Omental fat pad (tissue), 4 donors: Measurements from ENCODE around the gene INO80E. TPM values are rescaled to one million over a fixed set of nuclear protein-coding genes. Genes with fewer than 3 reads are reported as not detected.

ENCODE experiments used
- ATAC-seq: fragments of 150-250 bp; one replicate; pipeline ENCODE4 v1.9.1; 2016; ENCODE audit warnings: mild to moderate bottlenecking, moderate library complexity; ENCODE audit not compliant: low FRiP score
- DNase-seq: peaks from one replicate; pipeline ENCODE4 v3.0.0-alpha.2; 2019; ENCODE audit warnings: low spot score
- total RNA-seq, 4 donors: library from RNA; depleted of rRNA; stranded (reverse); fragments of >200 nt; gene quantifications; one replicate each; pipeline ENCODE4 v1.1.0, GENCODE V29; 2016
- TF ChIP-seq, protein P1 (sequence below), 3 donors: fragments of 450-650 bp; IDR thresholded peaks; one replicate each; pipeline ENCODE4 v1.5.1; 2016 to 2017; ENCODE audit warnings: antibody characterized with exemption in 3 of 3, mild to moderate bottlenecking in 3 of 3, moderate library complexity in 2 of 3

INO80E gene
- total RNA-seq, 4 donors from 2014 or later = 22.8 to 113 (median 31.1) TPM

DNA sequence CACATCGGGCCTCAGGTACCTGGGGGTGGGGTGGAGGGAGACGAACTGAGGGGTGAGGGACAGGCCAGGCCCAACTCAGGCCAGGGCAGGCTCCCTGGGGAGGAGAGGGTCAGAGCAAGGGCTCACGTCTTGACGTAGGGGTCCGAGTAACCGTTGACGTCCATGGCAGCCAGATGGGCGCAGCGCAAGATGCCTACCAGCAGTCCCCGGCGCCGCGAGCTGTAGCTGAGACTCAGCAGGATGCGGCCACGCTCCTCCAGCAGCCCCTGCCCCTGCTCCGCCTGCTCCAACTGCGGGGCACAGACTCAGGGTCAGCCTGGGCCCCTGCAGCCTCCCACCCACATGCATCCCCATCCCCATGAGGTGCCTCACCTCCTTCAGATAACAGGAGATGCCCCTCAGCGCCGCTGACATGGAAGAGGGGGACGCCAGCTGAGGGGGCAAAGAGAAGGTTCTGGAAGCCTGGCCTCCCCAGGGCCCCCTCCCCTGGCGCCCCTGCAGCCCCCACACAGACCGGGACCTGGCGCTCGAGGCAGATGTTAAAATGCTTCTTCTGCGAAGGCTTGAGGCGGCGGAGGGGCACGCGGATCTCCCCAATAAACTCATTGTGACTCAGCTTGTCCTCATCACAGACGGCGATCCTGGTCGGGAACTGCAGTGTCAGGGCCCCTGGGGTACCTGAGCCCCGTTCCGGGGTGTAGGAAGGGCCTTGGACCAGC lies 10.8 kb downstream of the INO80E start:
- DNase-seq (no peak), ATAC-seq (no peak)
- TF ChIP-seq, protein P1, sequence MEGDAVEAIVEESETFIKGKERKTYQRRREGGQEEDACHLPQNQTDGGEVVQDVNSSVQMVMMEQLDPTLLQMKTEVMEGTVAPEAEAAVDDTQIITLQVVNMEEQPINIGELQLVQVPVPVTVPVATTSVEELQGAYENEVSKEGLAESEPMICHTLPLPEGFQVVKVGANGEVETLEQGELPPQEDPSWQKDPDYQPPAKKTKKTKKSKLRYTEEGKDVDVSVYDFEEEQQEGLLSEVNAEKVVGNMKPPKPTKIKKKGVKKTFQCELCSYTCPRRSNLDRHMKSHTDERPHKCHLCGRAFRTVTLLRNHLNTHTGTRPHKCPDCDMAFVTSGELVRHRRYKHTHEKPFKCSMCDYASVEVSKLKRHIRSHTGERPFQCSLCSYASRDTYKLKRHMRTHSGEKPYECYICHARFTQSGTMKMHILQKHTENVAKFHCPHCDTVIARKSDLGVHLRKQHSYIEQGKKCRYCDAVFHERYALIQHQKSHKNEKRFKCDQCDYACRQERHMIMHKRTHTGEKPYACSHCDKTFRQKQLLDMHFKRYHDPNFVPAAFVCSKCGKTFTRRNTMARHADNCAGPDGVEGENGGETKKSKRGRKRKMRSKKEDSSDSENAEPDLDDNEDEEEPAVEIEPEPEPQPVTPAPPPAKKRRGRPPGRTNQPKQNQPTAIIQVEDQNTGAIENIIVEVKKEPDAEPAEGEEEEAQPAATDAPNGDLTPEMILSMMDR (IDR thresholded peaks at IDR 0.05) = no peak

DNA sequence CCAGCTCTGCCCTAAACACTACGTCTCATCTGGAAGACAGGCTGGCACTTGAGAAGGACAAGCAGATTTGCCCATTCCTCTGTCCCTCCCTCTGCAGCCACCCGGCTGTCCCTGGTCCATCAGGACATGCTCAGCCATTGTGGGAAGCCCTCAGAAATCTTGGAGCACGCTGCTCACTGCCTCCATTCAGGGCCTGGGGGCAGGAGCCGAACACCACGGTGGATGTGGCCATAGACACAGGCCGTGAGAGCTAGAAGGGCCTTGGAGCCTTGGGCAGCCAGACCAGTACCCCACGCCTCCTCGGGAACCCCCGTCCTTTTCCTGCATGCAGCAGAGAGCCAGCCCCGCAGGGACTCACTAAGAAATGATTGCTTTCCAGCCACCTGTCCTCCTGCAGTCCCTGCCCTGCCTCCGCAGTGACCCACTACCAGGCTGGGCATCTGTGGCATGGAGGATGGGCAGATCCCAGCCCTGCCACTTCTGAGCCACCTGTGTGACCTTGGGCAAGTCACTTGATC lies 11.4 kb downstream of the INO80E start:
- ATAC-seq = no peak
- TF ChIP-seq, protein P1 (IDR thresholded peaks at IDR 0.05) = no peak
- DNase-seq = no peak

DNA sequence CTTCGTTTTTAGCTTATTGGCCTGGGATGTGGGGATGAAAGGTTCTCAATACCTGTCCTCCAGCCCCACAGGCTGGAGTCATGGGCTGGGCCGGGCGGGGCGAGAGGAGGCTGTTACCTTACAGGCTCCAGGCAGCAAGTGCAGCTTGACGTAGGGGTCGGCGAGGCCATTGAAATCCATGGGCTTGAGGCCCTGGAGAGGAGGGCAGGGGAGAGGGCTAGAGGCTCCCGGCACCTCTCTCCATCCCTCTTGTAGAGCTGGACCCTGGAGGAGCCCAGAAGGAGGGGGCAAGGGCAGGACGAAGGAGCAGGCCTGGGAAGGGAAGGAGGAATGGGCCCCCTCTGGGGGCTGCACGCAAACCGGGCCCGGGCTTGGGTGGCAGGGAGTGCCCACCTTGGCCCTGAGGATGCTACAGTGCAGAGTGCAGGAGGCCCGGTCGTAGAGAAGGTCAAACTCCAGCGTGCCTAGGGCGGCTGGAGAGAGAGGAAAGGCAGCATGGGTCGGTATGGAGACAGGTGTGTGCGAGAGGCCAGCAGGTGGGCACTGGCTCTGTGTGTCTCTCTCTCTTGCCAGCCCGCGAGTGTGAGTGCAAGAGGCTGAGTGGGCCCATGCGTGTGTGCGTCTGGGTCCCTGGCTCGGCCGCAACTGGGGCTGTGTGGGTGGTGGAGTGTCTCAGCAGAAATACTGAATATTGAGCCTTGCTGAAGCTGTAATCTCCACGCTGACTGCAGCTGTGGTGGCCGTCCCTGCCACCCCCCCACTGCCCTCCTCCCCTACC lies 13.2 kb downstream of the INO80E start:
- DNase-seq (no peak), ATAC-seq (no peak)
- TF ChIP-seq, protein P1 (IDR thresholded peaks at IDR 0.05) = no peak

DNA sequence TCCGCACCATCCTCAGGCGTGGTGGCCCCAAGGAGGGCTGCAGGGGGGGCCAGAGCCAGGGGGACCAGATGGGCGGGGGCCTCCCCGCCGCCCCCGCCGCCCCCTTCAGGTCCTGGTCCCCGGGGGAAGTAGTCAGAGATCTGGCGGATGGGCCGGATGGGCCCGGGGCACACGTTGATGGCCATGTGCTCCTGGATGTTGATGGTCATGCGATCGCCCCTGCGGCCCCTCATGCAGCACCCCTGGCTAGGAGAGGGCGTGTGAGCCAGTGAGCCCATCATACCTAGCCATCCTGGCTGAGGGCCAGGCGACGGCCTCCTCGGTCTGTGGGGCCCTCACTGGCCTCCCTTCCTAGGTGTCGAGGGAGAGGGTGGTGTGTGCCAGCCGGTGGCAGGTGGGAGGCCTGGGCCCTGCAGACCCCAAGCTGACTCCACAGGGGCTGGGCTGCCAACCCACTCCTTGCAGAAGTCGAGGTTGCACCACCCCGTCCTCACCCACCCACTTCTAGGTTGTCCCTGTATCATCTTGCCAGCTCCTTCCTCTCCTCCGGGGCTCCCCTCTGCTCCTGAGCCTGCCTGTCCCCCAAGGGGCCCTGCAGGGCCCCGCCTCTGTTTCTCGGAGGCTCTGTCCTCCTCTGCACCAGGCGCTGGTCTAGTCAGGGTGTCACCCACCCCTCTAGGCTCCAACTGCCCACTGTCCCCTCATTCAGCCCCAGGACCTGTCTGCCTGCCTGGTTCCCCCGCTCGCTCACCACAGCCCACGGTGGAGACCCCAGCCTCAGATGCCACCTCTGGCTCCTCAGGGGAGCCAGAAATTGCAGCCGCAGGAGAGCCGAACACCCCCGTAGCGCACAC lies 14.2 kb downstream of the INO80E start:
- ATAC-seq (no peak), DNase-seq (no peak)
- TF ChIP-seq, protein P1 (IDR thresholded peaks at IDR 0.05) = no peak

DNA sequence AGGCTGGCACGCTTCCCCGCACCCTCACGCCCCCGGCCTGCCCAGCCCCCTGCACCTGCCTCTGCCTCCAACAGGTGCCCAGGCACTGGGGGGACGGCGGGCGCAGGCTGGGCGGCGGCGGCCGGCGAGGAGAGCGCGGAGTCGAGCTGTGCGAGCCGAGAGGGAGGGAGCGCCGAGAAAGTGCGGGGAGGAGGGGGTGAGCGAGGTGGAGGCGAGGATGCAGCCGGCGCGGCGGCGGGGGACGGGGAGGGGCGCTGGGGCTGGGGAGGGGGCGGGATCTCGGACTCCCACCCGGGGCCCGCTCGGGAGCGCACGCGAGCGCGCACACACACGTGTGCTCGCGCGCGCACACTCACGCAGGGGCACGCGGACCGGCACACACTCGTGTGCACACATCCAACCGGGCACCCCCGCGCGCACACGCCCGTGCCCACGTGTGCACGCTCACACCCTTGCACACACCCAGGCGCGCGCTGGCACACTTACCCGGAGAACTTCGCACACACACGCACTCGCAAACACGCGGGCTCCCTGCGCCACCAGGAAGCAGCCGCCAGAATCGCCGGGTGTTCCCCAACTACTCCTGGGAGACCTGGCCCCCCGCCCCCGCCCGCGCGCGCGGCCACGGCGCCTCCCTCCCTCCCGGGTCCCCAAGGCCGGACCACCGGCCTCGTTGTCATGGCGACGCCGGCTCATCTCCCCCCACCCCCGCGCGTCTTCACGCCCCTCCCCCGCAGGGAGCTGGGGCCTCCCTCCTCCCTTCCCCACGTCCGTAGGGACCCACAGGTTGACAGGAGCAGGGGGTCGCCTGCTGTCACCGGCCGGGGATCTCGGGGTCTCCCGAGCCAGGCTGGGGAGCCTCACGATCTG lies 15.0 kb downstream of the INO80E start, which contains the start of gene DOC2A:
Gene DOC2A, minus strand, starts transcription at position 184 of the 870 bp plus-strand sequence. CDS start 805 bp downstream, outside the sequence.
- ATAC-seq (no peak), DNase-seq (no peak)
- TF ChIP-seq, protein P1 (IDR thresholded peaks at IDR 0.05) = no peak
